Neural cell (in vitro differentiated cells): ENCODE results near the gene NACA2.

Experiments used
- EP300 ChIP-seq: fragments of 450-650 bp; conservative IDR thresholded peaks from 2 replicates; pipeline ENCODE4 v1.6.1; 2014; ENCODE audit warnings: antibody characterized with exemption, mild to moderate bottlenecking, moderate library complexity; ENCODE audit not compliant: poor library complexity, severe bottlenecking
- TAF1 ChIP-seq: IDR thresholded peaks from 2 replicates; pipeline ENCODE4 v1.6.1; 2012; ENCODE audit warnings: low read depth
- TF ChIP-seq, protein P1 (sequence below): fragments of 450-650 bp; IDR thresholded peaks from 2 replicates; pipeline ENCODE4 v1.5.1; 2014; ENCODE audit warnings: antibody characterized with exemption, mild to moderate bottlenecking, moderate library complexity; ENCODE audit not compliant: poor library complexity, severe bottlenecking

DNA sequence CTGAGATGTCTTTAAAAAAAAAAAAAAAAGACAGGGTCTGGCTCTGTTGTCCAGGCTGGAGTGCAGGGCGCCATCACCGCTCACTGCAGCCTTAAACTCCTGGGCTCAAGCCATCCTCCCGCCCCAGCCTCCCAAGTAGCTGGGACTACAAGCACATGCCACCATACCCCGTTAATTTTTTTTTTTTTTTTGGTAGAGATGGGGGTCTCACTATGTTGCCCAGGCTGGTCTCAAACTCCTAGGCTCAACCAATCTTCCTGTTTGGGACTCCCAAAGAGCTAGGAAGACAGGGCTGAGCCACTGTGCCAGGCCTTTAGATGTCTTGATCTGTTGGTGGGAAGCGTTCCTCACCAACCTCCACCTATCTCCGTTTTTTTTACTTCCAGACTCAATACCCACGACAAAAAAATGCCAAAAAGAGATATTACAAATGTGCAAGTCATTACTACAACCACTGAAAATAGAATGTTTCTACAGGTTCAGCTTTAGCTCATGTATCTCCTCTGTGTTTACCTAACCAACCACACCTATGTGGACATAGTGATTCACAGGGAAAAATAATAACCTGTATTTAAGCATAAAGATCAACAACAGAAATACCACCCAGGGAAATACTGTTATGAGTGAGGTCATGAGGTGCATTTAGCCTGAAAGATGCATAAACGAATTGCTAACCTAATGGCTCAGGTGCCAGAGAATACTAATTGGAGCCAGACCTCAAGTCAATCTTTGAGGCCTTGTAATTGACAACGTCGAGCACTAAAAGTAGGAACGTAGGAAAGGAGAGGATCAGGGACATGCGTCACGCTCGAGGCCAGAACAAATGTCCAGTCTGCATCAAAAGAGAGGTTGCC, 22.6 kb downstream of the NACA2 start:
- TF ChIP-seq, protein P1, sequence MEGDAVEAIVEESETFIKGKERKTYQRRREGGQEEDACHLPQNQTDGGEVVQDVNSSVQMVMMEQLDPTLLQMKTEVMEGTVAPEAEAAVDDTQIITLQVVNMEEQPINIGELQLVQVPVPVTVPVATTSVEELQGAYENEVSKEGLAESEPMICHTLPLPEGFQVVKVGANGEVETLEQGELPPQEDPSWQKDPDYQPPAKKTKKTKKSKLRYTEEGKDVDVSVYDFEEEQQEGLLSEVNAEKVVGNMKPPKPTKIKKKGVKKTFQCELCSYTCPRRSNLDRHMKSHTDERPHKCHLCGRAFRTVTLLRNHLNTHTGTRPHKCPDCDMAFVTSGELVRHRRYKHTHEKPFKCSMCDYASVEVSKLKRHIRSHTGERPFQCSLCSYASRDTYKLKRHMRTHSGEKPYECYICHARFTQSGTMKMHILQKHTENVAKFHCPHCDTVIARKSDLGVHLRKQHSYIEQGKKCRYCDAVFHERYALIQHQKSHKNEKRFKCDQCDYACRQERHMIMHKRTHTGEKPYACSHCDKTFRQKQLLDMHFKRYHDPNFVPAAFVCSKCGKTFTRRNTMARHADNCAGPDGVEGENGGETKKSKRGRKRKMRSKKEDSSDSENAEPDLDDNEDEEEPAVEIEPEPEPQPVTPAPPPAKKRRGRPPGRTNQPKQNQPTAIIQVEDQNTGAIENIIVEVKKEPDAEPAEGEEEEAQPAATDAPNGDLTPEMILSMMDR, result no peak
- TF ChIP-seq TAF1, result no peak
- TF ChIP-seq EP300, result no peak
